ENCODE measurements around the gene BMPR2.

DNA sequence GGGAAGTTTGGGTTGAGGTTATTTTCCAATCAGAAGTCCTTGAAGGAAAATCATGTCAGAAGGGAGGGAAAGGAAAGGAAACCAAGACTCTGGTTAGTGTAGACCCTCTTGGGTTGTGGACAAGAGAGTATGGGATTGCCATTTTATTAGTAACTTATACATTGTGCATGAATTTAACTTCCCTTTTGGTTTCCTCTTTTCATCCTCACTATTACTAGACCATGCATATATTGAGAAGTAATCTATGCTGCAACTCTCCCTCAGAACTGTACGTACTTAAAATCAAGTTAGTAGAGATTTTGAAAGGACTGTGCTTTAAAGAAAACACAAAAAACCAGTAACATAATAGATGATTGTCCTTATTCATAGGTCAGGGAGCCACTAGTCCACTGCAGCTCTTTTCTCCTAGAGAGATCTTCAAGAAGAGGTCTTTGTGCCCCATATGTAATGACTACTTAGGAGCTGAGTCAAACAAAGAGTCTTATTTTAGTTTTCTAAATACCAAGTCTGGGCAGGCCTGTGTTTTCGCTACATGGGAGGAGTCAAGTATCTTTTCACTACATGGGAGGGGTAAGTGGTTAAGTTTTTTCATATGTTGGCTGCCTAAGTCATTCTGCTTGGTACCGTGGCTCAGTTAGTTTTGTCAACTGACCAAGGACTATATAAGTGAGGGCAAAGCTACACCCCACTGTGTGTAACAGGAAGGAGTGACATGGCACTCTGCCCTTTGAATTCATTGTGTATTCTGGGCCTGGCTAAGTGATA, 233.4 kb downstream of the BMPR2 start:
- TF ChIP-seq, protein P1, sequence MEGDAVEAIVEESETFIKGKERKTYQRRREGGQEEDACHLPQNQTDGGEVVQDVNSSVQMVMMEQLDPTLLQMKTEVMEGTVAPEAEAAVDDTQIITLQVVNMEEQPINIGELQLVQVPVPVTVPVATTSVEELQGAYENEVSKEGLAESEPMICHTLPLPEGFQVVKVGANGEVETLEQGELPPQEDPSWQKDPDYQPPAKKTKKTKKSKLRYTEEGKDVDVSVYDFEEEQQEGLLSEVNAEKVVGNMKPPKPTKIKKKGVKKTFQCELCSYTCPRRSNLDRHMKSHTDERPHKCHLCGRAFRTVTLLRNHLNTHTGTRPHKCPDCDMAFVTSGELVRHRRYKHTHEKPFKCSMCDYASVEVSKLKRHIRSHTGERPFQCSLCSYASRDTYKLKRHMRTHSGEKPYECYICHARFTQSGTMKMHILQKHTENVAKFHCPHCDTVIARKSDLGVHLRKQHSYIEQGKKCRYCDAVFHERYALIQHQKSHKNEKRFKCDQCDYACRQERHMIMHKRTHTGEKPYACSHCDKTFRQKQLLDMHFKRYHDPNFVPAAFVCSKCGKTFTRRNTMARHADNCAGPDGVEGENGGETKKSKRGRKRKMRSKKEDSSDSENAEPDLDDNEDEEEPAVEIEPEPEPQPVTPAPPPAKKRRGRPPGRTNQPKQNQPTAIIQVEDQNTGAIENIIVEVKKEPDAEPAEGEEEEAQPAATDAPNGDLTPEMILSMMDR (IDR thresholded peaks at IDR 0.05) = no peak
- no peak for TF ChIP-seq POLR2A (IDR thresholded peaks at IDR 0.05)

Data from lower leg skin (tissue), 3 donors.